ENCODE results near the gene NWD2.

Gene NWD2

GRCh38 chr4:37447886-37448285 is 203.3 kb downstream of the NWD2 start:
- TF ChIP-seq, protein P1, sequence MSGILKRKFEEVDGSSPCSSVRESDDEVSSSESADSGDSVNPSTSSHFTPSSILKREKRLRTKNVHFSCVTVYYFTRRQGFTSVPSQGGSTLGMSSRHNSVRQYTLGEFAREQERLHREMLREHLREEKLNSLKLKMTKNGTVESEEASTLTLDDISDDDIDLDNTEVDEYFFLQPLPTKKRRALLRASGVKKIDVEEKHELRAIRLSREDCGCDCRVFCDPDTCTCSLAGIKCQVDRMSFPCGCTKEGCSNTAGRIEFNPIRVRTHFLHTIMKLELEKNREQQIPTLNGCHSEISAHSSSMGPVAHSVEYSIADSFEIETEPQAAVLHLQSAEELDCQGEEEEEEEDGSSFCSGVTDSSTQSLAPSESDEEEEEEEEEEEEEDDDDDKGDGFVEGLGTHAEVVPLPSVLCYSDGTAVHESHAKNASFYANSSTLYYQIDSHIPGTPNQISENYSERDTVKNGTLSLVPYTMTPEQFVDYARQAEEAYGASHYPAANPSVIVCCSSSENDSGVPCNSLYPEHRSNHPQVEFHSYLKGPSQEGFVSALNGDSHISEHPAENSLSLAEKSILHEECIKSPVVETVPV (CRISPR knock-in tag; IDR thresholded peaks at IDR 0.05), result no peak
- TF ChIP-seq GLIS3 (CRISPR knock-in tag; IDR thresholded peaks at IDR 0.05), result no peak
- TF ChIP-seq, protein P2, sequence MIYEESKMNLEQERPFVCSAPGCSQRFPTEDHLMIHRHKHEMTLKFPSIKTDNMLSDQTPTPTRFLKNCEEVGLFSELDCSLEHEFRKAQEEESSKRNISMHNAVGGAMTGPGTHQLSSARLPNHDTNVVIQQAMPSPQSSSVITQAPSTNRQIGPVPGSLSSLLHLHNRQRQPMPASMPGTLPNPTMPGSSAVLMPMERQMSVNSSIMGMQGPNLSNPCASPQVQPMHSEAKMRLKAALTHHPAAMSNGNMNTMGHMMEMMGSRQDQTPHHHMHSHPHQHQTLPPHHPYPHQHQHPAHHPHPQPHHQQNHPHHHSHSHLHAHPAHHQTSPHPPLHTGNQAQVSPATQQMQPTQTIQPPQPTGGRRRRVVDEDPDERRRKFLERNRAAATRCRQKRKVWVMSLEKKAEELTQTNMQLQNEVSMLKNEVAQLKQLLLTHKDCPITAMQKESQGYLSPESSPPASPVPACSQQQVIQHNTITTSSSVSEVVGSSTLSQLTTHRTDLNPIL (CRISPR knock-in tag; IDR thresholded peaks at IDR 0.05; ENCODE audit: low read depth), result no peak
- TF ChIP-seq ARNTL (CRISPR knock-in tag; IDR thresholded peaks at IDR 0.05; ENCODE audit: borderline replicate concordance, low read depth), result no peak
- TF ChIP-seq TCF4 (CRISPR knock-in tag; IDR thresholded peaks at IDR 0.05; ENCODE audit: borderline replicate concordance), result no peak
- TF ChIP-seq, protein P3, sequence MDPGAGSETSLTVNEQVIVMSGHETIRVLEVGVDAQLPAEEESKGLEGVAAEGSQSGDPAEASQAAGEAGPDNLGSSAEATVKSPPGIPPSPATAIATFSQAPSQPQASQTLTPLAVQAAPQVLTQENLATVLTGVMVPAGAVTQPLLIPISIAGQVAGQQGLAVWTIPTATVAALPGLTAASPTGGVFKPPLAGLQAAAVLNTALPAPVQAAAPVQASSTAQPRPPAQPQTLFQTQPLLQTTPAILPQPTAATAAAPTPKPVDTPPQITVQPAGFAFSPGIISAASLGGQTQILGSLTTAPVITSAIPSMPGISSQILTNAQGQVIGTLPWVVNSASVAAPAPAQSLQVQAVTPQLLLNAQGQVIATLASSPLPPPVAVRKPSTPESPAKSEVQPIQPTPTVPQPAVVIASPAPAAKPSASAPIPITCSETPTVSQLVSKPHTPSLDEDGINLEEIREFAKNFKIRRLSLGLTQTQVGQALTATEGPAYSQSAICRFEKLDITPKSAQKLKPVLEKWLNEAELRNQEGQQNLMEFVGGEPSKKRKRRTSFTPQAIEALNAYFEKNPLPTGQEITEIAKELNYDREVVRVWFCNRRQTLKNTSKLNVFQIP (CRISPR knock-in tag; IDR thresholded peaks at IDR 0.05; ENCODE audit: borderline replicate concordance, low read depth), result no peak
- TF ChIP-seq ZNF8 (CRISPR knock-in tag; IDR thresholded peaks at IDR 0.05), result no peak
- no peak for TF ChIP-seq TSHZ2 (CRISPR knock-in tag; IDR thresholded peaks at IDR 0.05)
- no peak for TF ChIP-seq ZFP30 (CRISPR knock-in tag; IDR thresholded peaks at IDR 0.05)
- TF ChIP-seq PPARA (CRISPR knock-in tag; IDR thresholded peaks at IDR 0.05; ENCODE audit: borderline replicate concordance), result no peak
- TF ChIP-seq ISL1 (CRISPR knock-in tag; IDR thresholded peaks at IDR 0.05), result no peak
- TF ChIP-seq SNAI2 (CRISPR knock-in tag; IDR thresholded peaks at IDR 0.05), result no peak
- no peak for TF ChIP-seq RARB (CRISPR knock-in tag; IDR thresholded peaks at IDR 0.05)
- no peak for TF ChIP-seq CSDC2 (CRISPR knock-in tag; IDR thresholded peaks at IDR 0.05)
- TF ChIP-seq OSR1 (CRISPR knock-in tag; IDR thresholded peaks at IDR 0.05), result no peak
- TF ChIP-seq TOX (CRISPR knock-in tag; IDR thresholded peaks at IDR 0.05; ENCODE audit: borderline replicate concordance), result no peak
- TF ChIP-seq ZNF70 (CRISPR knock-in tag; IDR thresholded peaks at IDR 0.05), result no peak
- no peak for TF ChIP-seq ZC3H10 (CRISPR knock-in tag; IDR thresholded peaks at IDR 0.05)
- no peak for ATAC-seq

DNA sequence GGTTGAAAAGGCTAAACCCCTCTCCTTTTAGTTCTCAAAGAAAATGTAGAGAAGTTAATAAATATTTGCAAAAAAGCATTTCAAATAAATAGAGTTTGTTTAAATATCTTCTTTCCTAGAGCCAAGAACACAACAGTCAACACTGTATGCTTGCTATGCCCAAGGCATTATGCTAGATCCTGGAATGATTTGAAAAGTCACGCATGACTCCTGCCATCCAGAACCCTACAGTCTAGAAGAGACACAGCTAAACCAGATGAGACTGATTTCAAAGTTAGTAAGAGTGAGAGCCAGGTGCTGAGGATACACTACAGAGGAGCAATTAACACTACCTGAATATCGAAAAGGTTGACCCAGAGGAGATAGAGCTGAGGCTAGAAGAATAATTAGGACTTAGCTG is 205.8 kb downstream of the NWD2 start:
- no peak for ATAC-seq
- no peak for TF ChIP-seq ZNF70 (CRISPR knock-in tag; IDR thresholded peaks at IDR 0.05)
- TF ChIP-seq SNAI2 (CRISPR knock-in tag; IDR thresholded peaks at IDR 0.05), result no peak
- no peak for TF ChIP-seq ZC3H10 (CRISPR knock-in tag; IDR thresholded peaks at IDR 0.05)
- TF ChIP-seq OSR1 (CRISPR knock-in tag; IDR thresholded peaks at IDR 0.05), result no peak
- no peak for TF ChIP-seq ZFP30 (CRISPR knock-in tag; IDR thresholded peaks at IDR 0.05)
- no peak for TF ChIP-seq TOX (CRISPR knock-in tag; IDR thresholded peaks at IDR 0.05; ENCODE audit: borderline replicate concordance)
- TF ChIP-seq, protein P2 (CRISPR knock-in tag; IDR thresholded peaks at IDR 0.05; ENCODE audit: low read depth), result no peak
- TF ChIP-seq GLIS3 (CRISPR knock-in tag; IDR thresholded peaks at IDR 0.05), result no peak
- TF ChIP-seq, protein P3 (CRISPR knock-in tag; IDR thresholded peaks at IDR 0.05; ENCODE audit: borderline replicate concordance, low read depth), result no peak
- TF ChIP-seq ZFP3 (CRISPR knock-in tag; IDR thresholded peaks at IDR 0.05), result no peak
- TF ChIP-seq ZNF8 (CRISPR knock-in tag; IDR thresholded peaks at IDR 0.05), result no peak

- no peak for ATAC-seq
- TF ChIP-seq ZFP3 (CRISPR knock-in tag; IDR thresholded peaks at IDR 0.05), result no peak
- TF ChIP-seq ESRRG (CRISPR knock-in tag; IDR thresholded peaks at IDR 0.05), result no peak
- no peak for TF ChIP-seq ZFP30 (CRISPR knock-in tag; IDR thresholded peaks at IDR 0.05)
- TF ChIP-seq TSHZ2 (CRISPR knock-in tag; IDR thresholded peaks at IDR 0.05), result no peak
- no peak for TF ChIP-seq SNAI2 (CRISPR knock-in tag; IDR thresholded peaks at IDR 0.05)
- no peak for TF ChIP-seq GLIS3 (CRISPR knock-in tag; IDR thresholded peaks at IDR 0.05)
- TF ChIP-seq RARB (CRISPR knock-in tag; IDR thresholded peaks at IDR 0.05), result no peak
- no peak for TF ChIP-seq PPARA (CRISPR knock-in tag; IDR thresholded peaks at IDR 0.05; ENCODE audit: borderline replicate concordance)
- no peak for TF ChIP-seq ZC3H10 (CRISPR knock-in tag; IDR thresholded peaks at IDR 0.05)
- TF ChIP-seq, protein P1 (CRISPR knock-in tag; IDR thresholded peaks at IDR 0.05), result no peak
Observed at GRCh38 chr4:37450911-37451310, 206.4 kb downstream of the NWD2 start.

Measured in SK-N-SH treated with all-trans-retinoic acid at 6 μM for 48 hours (cell line).